Right lung (tissue), 5 donors: Measurements from ENCODE around the gene SMURF1. TPM values are rescaled to one million over a fixed set of nuclear protein-coding genes. Genes with fewer than 3 reads are reported as not detected.

Experiments used
- DNase-seq, 2 donors: peaks; one replicate each; pipeline ENCODE4 v3.0.0-alpha.2; 2013
- polyA plus RNA-seq, 5 donors: library from polyadenylated mRNA; unstranded; fragments of 120-200 nt; gene quantifications; one replicate each; pipeline versions ENCODE4 v1.2.1 to v1.2.3, GENCODE V29; 2013; ENCODE audit warnings: inconsistent platforms in 1 of 5, low replicate concordance in 1 of 5; ENCODE audit not compliant: insufficient read length in 5 of 5, insufficient read depth in 1 of 5

SMURF1 gene
- polyA plus RNA-seq, 5 donors, result 14.5 to 19.1 (median 16.1) TPM

GRCh38 chr7:98991141-98991540, 152.8 kb downstream of the SMURF1 start:
- DNase-seq, result no peak

- DNase-seq, result no peak
These were observed 153.6 kb downstream of the SMURF1 start for GRCh38 chr7:98990356-98990755.

- no peak for DNase-seq
These were observed 155.3 kb downstream of the SMURF1 start for GRCh38 chr7:98988641-98989040.

- no peak for DNase-seq
These were observed 158.0 kb downstream of the SMURF1 start for GRCh38 chr7:98985945-98986344.

- no peak for DNase-seq
These were observed 158.5 kb downstream of the SMURF1 start for GRCh38 chr7:98985406-98985805.

- DNase-seq, result no peak
These were observed 159.8 kb downstream of the SMURF1 start for GRCh38 chr7:98984126-98984525.

- no peak for DNase-seq
These were observed 161.2 kb downstream of the SMURF1 start for GRCh38 chr7:98982686-98983085.

GRCh38 chr7:98981701-98982100, 162.2 kb downstream of the SMURF1 start:
- DNase-seq, result no peak

GRCh38 chr7:98978672-98979071, 165.2 kb downstream of the SMURF1 start:
- no peak for DNase-seq

Other genes starting within 250 kb of the SMURF1 start
- gene KPNA7, start 64.0 kb upstream of the SMURF1 start, polyA plus RNA-seq, result under 1 TPM in 3 of 5 donors, not detected in 2; 0.06 to 0.18 (median 0.14) TPM
- gene MYH16, start 128.7 kb upstream of the SMURF1 start, polyA plus RNA-seq, result under 1 TPM; 0.04 to 0.17 (median 0.07) TPM
- gene ARPC1A, start 181.8 kb upstream of the SMURF1 start, polyA plus RNA-seq, result 100 to 1,000 TPM in 3 of 5 donors, 10 to 100 TPM in 2; 89.8 to 108 (median 102) TPM
- 10 to 100 TPM; 37.4 to 63.7 (median 41.3) TPM for gene ARPC1B, start 230.6 kb upstream of the SMURF1 start, polyA plus RNA-seq